ENCODE data around the gene CACNA1H. TPM values are rescaled to one million over a fixed set of nuclear protein-coding genes. Genes with fewer than 3 reads are reported as not detected.

The CACNA1H gene
- total RNA-seq, 2 experiments from 2014 or later, result 0.26 to 0.61 TPM

Other genes starting within 250 kb of the CACNA1H start
- 10 to 100 TPM; 14.4 to 15.4 TPM for gene LMF1, start 182.1 kb upstream of the CACNA1H start, total RNA-seq
- 1 to 10 TPM; 2.0 to 2.6 TPM for gene SOX8, start 171.3 kb upstream of the CACNA1H start, total RNA-seq
- not detected for gene SSTR5, start 80.4 kb upstream of the CACNA1H start, total RNA-seq
- not detected for gene C1QTNF8, start 56.9 kb upstream of the CACNA1H start, total RNA-seq
- not detected for gene TPSG1, start 72.2 kb downstream of the CACNA1H start, total RNA-seq
- gene TPSB2, start 77.1 kb downstream of the CACNA1H start, total RNA-seq, result not detected
- gene TPSAB1, start 87.6 kb downstream of the CACNA1H start, total RNA-seq, result not detected
- not detected for gene TPSD1, start 103.0 kb downstream of the CACNA1H start, total RNA-seq
- gene UBE2I, start 156.5 kb downstream of the CACNA1H start, total RNA-seq, result 100 to 1,000 TPM; 248 to 249 TPM
- gene BAIAP3, start 180.5 kb downstream of the CACNA1H start, total RNA-seq, result under 1 TPM; 0.17 to 0.31 TPM
- gene TSR3, start 198.8 kb downstream of the CACNA1H start, total RNA-seq, result 10 to 100 TPM; 59.6 to 60.8 TPM
- 10 to 100 TPM; 19.0 to 19.1 TPM for gene GNPTG, start 198.8 kb downstream of the CACNA1H start, total RNA-seq